Neural progenitor cell (in vitro differentiated cells): ENCODE measurements around the gene CALCR. TPM values are rescaled to one million over a fixed set of nuclear protein-coding genes. Genes with fewer than 3 reads are reported as not detected.

Experiments used
- DNase-seq: peaks from one replicate; pipeline ENCODE4 v3.0.0-alpha.2; 2016; ENCODE audit warnings: low spot score
- H2AFZ ChIP-seq: fragments of 200-600 bp; sonication (generic); replicated peaks from 2 replicates; pipeline ENCODE4 v1.6.1; 2016; ENCODE audit warnings: antibody characterized with exemption
- H3F3A ChIP-seq: fragments of 200-600 bp; sonication (generic); 2 replicates; pipeline ENCODE4 v1.6.1; 2016; ENCODE audit warnings: antibody characterized with exemption, low read depth
- H3K27ac ChIP-seq: fragments of 200-600 bp; sonication (generic); 2 replicates; pipeline ENCODE4 v1.5.1; 2016; ENCODE audit warnings: mild to moderate bottlenecking
- H3K27me3 ChIP-seq: fragments of 200-600 bp; sonication (generic); 2 replicates; pipeline ENCODE4 v1.6.1; 2016; ENCODE audit warnings: mild to moderate bottlenecking, moderate library complexity
- H3K36me3 ChIP-seq: fragments of 200-600 bp; sonication (generic); 2 replicates; pipeline ENCODE4 v1.5.1; 2016
- H3K4me1 ChIP-seq: fragments of 200-600 bp; sonication (generic); 2 replicates; pipeline ENCODE4 v1.6.1; 2016; ENCODE audit warnings: mixed run types
- H3K4me2 ChIP-seq: fragments of 200-600 bp; sonication (generic); 2 replicates; pipeline ENCODE4 v1.6.1; 2016
- H3K4me3 ChIP-seq: fragments of 200-600 bp; sonication (generic); 2 replicates; pipeline ENCODE4 v1.5.1; 2016
- H3K79me2 ChIP-seq: fragments of 200-600 bp; sonication (generic); 2 replicates; pipeline ENCODE4 v1.6.1; 2016; ENCODE audit warnings: low read depth
- H3K9ac ChIP-seq: fragments of 200-600 bp; sonication (generic); 2 replicates; pipeline ENCODE4 v1.6.1; 2016
- H3K9me3 ChIP-seq: fragments of 200-600 bp; sonication (generic); 2 replicates; pipeline ENCODE4 v1.5.1; 2016; ENCODE audit warnings: low read depth
- H4K20me1 ChIP-seq: fragments of 200-600 bp; sonication (generic); 2 replicates; pipeline ENCODE4 v1.6.1; 2016; ENCODE audit warnings: low read depth
- H3K27ac Mint-ChIP-seq: 3 replicates; pipeline ENCODE4 v1.8.0; 2021; ENCODE audit warnings: mixed read lengths
- H3K27me3 Mint-ChIP-seq: 2 replicates; pipeline ENCODE4 v1.8.0; 2022; ENCODE audit warnings: low read depth, mild to moderate bottlenecking, inconsistent platforms, moderate library complexity, mixed read lengths; ENCODE audit not compliant: insufficient read depth
- H3K36me3 Mint-ChIP-seq: 3 replicates; pipeline ENCODE4 v1.8.0; 2021; ENCODE audit warnings: mixed read lengths
- H3K4me1 Mint-ChIP-seq: 3 replicates; pipeline ENCODE4 v1.8.0; 2021; ENCODE audit warnings: mixed read lengths
- H3K4me3 Mint-ChIP-seq: 3 replicates; pipeline ENCODE4 v1.8.0; 2021; ENCODE audit warnings: mild to moderate bottlenecking, moderate library complexity, mixed read lengths
- H3K9me3 Mint-ChIP-seq: 3 replicates; pipeline ENCODE4 v1.8.0; 2020; ENCODE audit warnings: mixed read lengths
- CTCF ChIP-seq: fragments of 200-600 bp; sonication (generic); IDR thresholded peaks from 2 replicates; pipeline ENCODE4 v1.5.1; 2017; ENCODE audit warnings: antibody characterized with exemption, mild to moderate bottlenecking
- EZH2 ChIP-seq: fragments of 200-600 bp; sonication (generic); IDR thresholded peaks from 2 replicates; pipeline ENCODE4 v1.6.1; 2017; ENCODE audit warnings: antibody characterized with exemption, mild to moderate bottlenecking, moderate library complexity
- EZH2phosphoT487 ChIP-seq: fragments of 200-600 bp; sonication (generic); IDR thresholded peaks from 2 replicates; pipeline ENCODE4 v1.6.1; 2017; ENCODE audit warnings: antibody characterized with exemption
- total RNA-seq: library from RNA; depleted of rRNA; stranded (reverse); fragments of >200 nt; gene quantifications from 2 replicates; pipeline ENCODE4 v1.2.3, GENCODE V29; 2015; ENCODE audit warnings: low replicate concordance

CALCR gene
- total RNA-seq, 1 donor from 2014 or later, result not detected

- H3K4me1 Mint-ChIP-seq, result peaks cover 8% of the 10 kb centered on the region
- Histone ChIP-seq H2AFZ (no peak overlapping the region), H3K27ac (no peak overlapping the region), H3K4me2 (peak overlapping the region; percentile 23), H3K9me3 (no peaks in the 10 kb centered on the region), H3K9ac (no peak overlapping the region), H3K4me3 (no peak overlapping the region), H3K27me3 (no peaks in the 10 kb centered on the region), H3F3A (no peaks in the 10 kb centered on the region), H4K20me1 (no peaks in the 10 kb centered on the region), H3K79me2 (no peaks in the 10 kb centered on the region), H3K4me1 (peaks cover 20% of the 10 kb centered on the region), H3K36me3 (no peaks in the 10 kb centered on the region)
- no peak for DNase-seq
- no peaks in the 10 kb centered on the region for H3K9me3 Mint-ChIP-seq
- no peaks in the 10 kb centered on the region for H3K27me3 Mint-ChIP-seq
- H3K27ac Mint-ChIP-seq, result no peak overlapping the region
- H3K4me3 Mint-ChIP-seq, result no peak overlapping the region
- H3K36me3 Mint-ChIP-seq, result no peaks in the 10 kb centered on the region
- TF ChIP-seq EZH2phosphoT487 (no peak), CTCF (no peak), EZH2 (no peak)
These were observed 26.8 kb downstream of the CALCR start for GRCh38 chr7:93547716-93548115.

GRCh38 chr7:93544691-93545090 is 29.8 kb downstream of the CALCR start:
- Histone ChIP-seq H3K4me3 (no peak overlapping the region), H3K27ac (no peak overlapping the region), H2AFZ (peak overlapping the region; percentile 78), H3K36me3 (no peaks in the 10 kb centered on the region), H3K27me3 (no peaks in the 10 kb centered on the region), H3K9me3 (no peaks in the 10 kb centered on the region), H3K79me2 (no peaks in the 10 kb centered on the region), H3K4me2 (no peak overlapping the region), H3K4me1 (peaks cover 20% of the 10 kb centered on the region), H3F3A (no peaks in the 10 kb centered on the region), H4K20me1 (no peaks in the 10 kb centered on the region), H3K9ac (no peak overlapping the region)
- DNase-seq, result no peak
- peaks cover 8% of the 10 kb centered on the region for H3K4me1 Mint-ChIP-seq
- H3K27me3 Mint-ChIP-seq, result no peaks in the 10 kb centered on the region
- TF ChIP-seq CTCF, result no peak
- TF ChIP-seq EZH2, result no peak
- TF ChIP-seq EZH2phosphoT487, result no peak
- H3K27ac Mint-ChIP-seq, result peak overlapping the region; percentile 15
- no peaks in the 10 kb centered on the region for H3K9me3 Mint-ChIP-seq
- no peaks in the 10 kb centered on the region for H3K36me3 Mint-ChIP-seq
- H3K4me3 Mint-ChIP-seq, result no peak overlapping the region

- DNase-seq, result no peak
- no peaks in the 10 kb centered on the region for H3K79me2 ChIP-seq
- H3F3A ChIP-seq, result no peaks in the 10 kb centered on the region
- Mint-ChIP-seq H3K4me1 (no peaks in the 10 kb centered on the region), H3K27me3 (no peaks in the 10 kb centered on the region), H3K4me3 (no peak overlapping the region), H3K27ac (no peak overlapping the region), H3K36me3 (no peaks in the 10 kb centered on the region), H3K9me3 (no peaks in the 10 kb centered on the region)
- TF ChIP-seq CTCF (no peak), EZH2 (no peak), EZH2phosphoT487 (no peak)
- H3K27me3 ChIP-seq, result no peaks in the 10 kb centered on the region
- no peaks in the 10 kb centered on the region for H4K20me1 ChIP-seq
- H2AFZ ChIP-seq, result no peak overlapping the region
- H3K9ac ChIP-seq, result no peak overlapping the region
- no peak overlapping the region for H3K27ac ChIP-seq
- H3K4me3 ChIP-seq, result no peak overlapping the region
- H3K36me3 ChIP-seq, result no peaks in the 10 kb centered on the region
- no peak overlapping the region for H3K4me2 ChIP-seq
- H3K4me1 ChIP-seq, result no peaks in the 10 kb centered on the region
- H3K9me3 ChIP-seq, result no peaks in the 10 kb centered on the region
These were observed 36.5 kb downstream of the CALCR start for GRCh38 chr7:93538061-93538460.

GRCh38 chr7:93535616-93536015 is 38.9 kb downstream of the CALCR start:
- H3K27ac ChIP-seq, result no peak overlapping the region
- no peaks in the 10 kb centered on the region for H3K36me3 ChIP-seq
- H3K4me1 Mint-ChIP-seq, result peaks cover 5% of the 10 kb centered on the region
- no peak overlapping the region for H3K27ac Mint-ChIP-seq
- H3K4me3 ChIP-seq, result no peak overlapping the region
- H2AFZ ChIP-seq, result no peak overlapping the region
- H3K27me3 ChIP-seq, result no peaks in the 10 kb centered on the region
- no peaks in the 10 kb centered on the region for H4K20me1 ChIP-seq
- no peaks in the 10 kb centered on the region for H3K9me3 Mint-ChIP-seq
- no peak for DNase-seq
- no peaks in the 10 kb centered on the region for H3K27me3 Mint-ChIP-seq
- H3K9me3 ChIP-seq, result no peaks in the 10 kb centered on the region
- H3F3A ChIP-seq, result no peaks in the 10 kb centered on the region
- no peak overlapping the region for H3K4me2 ChIP-seq
- no peak overlapping the region for H3K9ac ChIP-seq
- TF ChIP-seq CTCF, result no peak
- TF ChIP-seq EZH2phosphoT487, result no peak
- no peak for TF ChIP-seq EZH2
- no peaks in the 10 kb centered on the region for H3K79me2 ChIP-seq
- no peaks in the 10 kb centered on the region for H3K4me1 ChIP-seq
- H3K4me3 Mint-ChIP-seq, result no peak overlapping the region
- no peaks in the 10 kb centered on the region for H3K36me3 Mint-ChIP-seq
